Cerebellar nuclear complex (tissue), 1 donor: ENCODE results near the gene PECR.

ENCODE experiments used
- DNase-seq, 2 experiments: peaks; one replicate each; lab custom pipeline; 2025; lab: John Stamatoyannopoulos, UW

PECR gene

DNA sequence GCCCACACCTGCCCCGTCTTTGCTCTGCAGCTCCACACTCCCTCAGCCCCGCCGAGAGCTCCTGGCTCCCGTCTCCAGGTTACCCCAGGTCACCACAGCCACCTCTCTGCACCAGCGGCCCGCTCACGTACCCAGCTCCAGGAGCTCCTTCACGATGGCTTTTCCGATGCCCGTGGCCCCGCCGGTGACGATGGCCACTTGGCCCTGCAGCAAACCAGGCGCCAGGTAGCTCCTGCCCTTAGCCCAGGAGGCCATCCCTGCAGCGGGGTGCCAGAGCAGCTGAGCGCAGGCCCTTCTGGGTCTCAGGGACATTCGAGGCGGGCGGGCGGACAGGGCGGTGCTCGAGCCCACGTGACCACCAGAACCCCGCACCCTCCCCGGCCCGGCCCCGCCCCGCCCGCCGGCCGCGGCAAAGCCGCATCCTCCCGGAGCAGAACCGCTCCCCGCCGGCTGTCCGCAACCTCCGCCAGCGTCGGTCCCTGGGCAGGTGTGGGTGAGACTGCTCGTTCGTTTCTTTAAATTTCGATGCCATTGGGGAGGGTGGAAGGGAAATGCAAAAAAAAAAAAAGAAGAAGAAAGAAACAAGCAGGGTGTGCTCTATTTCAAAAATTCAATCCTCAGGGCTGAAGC lies at the start of gene PECR, which contains the start of gene TMEM169:
TSS of gene PECR (minus strand) at position 323 of the 630 bp plus-strand sequence. CDS start at position 255, 68 bp downstream.
TSS of gene TMEM169 (plus strand) at position 433 of the 630 bp plus-strand sequence. CDS start 14,045 bp downstream, outside the sequence.
- peak; percentile 20 to 62 for DNase-seq

DNA sequence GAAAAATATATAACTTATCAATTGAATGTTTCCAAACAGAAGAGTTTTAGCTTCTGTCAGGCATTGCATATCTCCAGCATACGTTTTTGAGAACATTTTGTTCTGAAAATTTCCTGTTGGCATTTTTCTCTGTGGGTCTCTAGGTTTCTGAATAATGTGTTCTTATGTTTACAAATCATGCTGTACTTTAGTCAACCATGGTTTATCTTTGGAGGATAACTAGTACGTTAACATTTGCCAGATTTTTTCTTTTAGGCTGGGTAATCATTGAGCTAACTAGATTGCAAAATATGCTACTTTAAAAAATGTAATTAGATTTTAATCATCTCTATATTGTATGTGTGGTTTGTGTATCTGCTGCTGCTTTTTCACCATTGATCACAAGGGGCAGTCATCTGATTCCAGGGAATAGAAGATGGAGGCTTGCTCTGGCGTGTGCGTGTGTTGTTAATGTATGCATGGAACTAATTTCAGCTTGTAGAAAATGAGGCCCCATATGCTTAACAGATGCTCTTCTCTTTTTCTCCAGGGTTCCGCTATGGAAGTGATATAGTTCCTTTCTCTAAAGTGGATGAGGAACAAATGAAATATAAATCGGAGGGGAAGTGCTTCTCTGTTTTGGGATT lies 48.9 kb upstream of the PECR start:
- no peak for DNase-seq

DNA sequence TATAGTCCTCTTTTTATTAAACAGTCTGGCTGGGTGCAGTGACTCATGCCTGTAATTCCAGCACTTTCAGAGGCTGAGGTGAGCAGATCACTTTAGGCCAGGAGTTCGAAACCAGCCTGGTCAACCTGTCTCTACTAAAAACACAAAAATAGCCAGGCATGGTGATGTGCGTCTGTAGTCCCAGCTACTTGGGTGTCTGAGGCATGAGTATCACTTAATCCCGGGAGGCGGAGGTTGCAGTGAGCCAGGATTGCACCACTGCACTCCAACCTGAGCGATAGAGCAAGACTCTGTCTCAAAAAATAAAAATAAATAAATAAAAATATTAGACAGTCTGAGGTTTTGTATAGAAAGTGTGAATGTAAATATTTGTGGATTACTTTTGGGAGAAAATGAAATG lies 45.3 kb upstream of the PECR start:
- DNase-seq: no peak

DNA sequence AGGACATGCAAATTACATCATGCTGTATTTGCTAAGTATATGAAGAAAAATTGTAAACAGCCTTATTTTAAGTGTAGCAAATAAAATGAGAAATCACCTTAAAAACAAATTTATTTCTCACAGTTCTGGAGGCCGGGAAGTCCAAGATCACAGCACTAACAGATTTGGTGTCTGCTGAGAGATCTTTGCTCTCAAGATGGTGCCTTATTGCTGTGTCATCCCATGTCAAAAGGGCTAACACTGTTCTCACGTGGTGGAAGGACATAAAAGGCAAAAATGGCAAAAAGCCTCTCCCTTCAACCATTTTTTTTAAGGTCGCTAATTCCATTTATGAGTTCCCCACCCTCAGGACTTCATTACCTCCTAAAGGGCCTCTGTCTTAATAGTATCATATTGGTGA lies 39.6 kb upstream of the PECR start:
- no peak for DNase-seq

DNA sequence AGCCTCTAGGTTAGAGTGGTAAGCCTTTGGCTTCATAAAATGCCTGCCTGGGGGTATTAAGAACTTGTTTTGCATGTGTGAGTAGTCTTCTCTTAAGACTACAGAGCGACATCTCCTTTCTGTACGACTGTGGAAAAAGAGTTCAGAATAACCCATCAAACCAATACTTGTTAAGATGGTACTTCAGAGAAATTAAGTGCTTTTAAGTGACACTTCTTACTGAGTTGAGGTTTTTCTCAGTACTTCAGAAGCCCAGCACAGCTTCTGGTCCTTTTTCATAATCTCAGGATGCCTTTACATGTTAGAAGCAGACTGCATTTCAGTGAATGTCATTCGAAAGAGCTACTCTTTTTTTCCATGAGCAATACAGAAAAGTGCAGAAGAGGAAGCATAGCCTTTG lies 38.4 kb upstream of the PECR start:
- no peak for DNase-seq

DNA sequence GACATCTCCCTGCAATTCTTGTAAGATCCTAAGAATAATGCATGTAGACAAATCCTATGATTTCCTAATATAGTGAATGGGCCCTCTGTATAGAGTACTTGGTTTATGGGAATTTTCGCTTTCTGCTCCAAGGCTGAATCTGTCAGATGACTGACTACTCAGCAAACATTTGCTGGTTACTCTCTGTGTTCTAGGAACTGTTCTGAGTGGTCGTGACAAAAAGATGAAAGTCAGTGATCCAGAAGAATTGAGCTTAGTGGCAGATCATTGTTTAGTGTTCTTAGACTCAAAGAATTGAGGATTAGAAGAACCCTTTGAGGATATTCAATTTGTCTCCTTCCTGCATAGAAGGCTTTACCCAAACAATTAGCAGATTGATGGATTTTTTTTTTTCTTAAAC lies 37.5 kb upstream of the PECR start:
- DNase-seq: no peak

DNA sequence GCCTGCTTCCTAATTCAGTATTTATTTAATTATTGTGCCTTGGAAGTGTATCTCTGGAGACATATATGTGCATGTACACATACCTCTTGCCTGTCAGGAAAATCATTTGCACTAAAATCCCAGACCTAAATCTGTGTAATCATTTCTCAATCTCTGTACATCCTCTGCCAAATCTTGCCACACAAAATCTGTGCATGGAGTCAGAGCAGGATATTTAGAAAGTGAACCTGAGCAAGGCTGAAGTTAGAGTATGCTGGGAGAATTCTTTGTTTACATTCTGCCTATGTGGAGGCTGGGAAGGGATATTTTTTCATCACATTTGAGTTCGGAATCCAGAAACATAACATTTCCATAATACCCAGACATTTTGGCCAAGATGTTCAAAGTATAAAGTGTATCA lies 36.9 kb upstream of the PECR start:
- no peak for DNase-seq

DNA sequence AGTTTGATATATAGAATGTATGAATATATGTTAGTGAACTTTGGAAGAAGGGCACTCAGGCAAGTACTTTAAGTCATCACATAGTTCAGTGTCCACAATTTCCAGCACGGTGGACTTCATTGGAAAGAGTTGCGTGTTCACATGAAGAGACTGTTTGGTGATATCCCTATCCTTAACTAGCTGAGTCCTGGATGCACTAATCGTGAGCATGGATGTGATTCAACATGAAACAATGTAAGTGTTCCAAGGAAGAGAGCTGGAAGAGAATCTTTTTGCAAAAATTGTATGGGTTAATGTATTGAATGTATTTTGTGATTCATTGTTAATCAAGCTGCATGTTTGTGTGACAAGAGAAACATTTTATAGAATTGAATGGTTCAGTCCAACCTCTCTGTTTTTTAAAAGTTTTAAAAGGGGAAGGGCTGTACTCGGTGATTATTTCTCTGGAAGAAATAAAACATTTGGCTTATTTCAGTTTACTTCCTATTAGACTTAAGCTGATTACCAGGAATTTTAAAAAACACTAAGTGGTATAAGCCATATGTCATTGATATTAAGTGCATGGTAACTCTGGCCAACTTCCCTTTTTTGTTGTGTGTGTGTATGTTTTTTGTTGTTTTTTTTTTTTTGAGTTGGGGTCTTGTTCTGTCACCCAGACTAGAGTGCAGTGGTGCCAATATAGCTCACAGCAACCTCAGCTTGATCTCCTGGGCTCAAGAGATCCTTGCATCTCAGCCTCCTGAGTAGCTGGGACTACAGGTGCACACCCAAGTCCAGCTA lies 36.1 kb upstream of the PECR start:
- DNase-seq: no peak

DNA sequence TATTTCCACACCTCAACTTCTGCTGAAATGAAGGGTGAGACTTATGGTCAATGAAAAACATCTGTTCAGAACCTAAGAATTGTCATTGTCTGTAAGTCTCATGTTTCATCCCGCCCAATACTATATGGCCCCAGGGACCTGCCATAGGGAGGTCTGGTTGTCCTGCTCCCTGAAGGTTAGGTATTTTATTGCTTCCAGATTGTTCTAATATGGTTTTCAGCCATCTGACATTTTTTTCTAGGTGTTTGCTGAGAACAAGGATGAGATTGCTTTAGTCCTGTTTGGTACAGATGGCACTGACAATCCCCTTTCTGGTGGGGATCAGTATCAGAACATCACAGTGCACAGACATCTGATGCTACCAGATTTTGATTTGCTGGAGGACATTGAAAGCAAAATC lies 34.8 kb upstream of the PECR start:
- no peak for DNase-seq

DNA sequence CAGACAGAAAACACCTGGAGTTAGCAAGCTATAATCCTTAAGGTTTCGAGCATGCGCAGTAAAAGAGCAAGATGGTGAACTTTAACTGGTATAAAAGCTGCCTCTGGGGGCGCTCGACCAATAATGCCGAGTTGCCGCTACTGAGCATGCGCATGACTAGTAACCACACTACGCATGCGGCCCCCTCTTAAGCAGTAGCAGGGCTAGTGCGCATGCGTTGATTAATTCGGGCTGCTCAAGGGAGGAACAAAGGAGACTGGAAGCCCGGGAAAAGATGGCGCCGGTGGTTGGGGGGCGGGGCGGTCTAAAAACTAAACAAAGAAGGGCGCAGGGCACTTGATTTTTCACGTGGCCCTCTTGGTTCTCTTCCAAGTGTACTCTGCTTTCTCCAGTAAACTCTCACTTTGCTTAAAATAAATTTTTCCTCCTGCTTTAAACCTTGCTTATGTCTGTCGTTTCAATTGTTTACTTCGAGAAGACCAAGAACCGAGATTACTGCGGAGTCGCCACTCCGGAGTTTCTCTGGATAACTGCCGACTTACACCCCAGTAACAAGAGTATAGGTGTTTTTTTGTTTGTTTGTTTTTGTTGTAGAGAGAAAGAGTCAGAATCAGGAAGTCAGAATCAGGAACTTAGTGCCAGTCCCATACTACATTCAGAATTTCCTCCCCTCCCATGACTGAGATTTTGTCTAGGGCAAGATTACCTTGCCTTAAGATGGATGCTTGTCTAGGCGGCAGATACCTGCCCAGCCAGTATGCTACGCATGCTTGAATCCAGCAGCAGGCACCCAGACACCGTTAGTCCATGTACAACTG lies 33.3 kb upstream of the PECR start:
- peak; percentile 15 to 80 for DNase-seq

DNA sequence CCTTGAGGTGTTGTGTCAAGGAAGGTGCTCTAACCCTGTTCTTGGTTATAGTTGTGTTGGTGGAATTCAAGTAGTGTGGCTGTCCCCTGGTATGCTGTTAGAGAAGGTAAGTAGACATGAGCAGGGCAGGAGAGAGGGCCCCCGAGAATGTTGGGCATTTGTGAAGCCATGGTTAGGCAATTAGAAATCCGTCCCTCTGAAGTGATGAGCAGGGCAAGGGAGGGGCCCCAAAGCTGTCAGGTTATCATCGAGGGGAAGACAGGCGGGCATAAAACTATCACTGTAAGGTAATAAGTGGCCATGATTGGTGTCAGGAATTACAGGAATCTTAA lies 32.7 kb upstream of the PECR start:
- no peak for DNase-seq

DNA sequence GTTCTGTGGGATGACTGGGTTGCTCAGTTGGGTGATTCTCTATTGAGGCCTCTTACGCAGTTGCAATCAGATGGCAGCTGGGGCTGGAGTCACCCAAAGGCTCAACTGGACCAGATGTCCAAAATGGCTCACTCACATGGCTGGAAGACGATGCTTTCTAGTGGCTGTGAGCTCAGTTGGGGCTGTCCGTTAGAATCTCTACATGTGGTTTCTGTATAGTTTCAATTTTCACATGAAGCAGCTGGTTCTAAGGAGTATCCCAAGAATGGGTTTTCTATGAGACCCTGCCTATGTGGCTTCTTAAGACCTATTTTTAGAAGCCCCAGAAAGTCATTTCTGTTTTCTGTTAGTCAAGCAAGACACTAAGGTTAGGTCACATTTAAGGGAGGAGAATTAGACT lies 32.0 kb upstream of the PECR start:
- DNase-seq: no peak

DNA sequence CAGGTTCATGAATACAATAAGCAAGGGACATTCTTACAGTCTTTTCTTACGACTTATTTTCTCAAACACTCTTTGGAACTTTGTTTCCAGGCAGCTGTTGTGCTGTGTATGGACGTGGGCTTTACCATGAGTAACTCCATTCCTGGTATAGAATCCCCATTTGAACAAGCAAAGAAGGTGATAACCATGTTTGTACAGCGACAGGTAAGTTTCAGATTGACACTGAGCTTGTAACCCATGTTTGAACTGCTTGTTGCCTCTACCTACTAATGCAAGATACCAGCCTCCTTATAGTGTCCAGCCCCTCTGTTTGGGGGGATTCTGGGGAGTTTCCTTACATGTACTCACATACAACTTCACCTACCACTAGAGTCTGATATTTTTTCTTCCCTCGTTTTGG lies 31.3 kb upstream of the PECR start:
- no peak for DNase-seq

DNA sequence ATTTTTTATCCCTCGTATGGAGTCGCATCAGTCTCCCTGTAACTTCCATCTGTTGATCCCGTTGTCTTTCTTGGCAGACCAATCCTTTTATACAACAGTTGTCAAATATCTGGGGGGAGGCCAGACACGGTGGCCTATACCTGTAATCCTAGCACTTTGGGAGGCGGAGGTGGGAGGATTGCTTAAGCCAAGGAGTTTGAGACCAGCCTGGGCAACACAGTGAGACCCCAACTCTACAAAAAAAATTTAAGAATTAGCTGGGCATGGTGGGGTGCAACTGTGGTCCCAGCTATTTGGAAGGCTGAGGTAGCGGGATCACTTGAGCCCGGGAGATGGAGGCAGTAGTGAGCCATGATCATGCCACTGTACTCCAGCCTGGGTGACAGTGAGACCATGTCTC lies 29.5 kb upstream of the PECR start:
- DNase-seq: no peak

DNA sequence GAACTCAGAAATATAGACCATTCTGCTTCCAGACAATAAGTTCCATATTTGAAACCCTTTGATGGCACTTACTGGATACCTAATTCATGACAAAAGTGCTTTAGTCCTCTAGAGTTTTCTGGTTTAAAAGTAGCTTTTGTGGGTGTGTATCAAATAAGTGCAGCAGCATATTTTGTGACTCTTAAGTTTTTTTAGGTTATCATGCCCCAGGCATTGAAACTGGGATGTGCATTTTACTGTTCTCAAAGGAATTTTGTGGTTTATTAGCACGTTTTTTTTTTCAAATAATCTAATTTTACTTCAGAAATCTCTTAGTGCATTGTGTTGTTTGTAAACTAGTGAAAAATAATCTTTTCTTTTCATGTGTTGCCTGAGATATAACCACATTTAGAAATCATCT lies 29.0 kb upstream of the PECR start:
- DNase-seq: no peak

DNA sequence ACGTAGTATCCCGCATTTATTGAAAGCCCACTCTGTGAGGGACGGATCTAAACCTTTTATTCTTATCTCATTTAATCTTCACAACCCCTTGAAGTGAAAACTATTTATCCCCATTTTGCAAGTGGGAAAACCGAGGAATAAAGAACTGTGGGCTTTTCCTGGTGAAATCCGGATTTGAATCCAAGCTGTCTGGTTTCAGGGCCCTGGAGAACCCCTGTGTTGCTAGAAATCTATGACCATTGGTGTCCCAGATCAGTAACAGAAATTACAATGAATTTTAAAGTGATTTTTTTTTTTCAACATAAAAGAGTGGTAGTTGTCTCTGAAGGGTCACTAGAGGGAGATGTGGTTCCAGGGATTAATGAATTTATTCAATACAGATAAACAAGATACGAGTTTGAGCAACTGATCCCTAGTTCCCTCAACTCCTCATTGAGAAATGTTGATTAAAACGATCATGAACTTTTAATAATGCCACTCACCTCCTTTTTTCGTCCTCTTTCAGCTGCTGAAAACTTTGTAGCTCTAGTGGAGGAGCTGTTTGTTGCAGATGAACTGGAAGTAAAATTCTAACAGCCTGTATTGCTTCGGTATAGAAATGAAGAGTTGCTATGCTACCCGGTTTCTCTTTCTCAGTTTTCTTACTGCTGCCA lies 28.5 kb upstream of the PECR start:
- no peak for DNase-seq

DNA sequence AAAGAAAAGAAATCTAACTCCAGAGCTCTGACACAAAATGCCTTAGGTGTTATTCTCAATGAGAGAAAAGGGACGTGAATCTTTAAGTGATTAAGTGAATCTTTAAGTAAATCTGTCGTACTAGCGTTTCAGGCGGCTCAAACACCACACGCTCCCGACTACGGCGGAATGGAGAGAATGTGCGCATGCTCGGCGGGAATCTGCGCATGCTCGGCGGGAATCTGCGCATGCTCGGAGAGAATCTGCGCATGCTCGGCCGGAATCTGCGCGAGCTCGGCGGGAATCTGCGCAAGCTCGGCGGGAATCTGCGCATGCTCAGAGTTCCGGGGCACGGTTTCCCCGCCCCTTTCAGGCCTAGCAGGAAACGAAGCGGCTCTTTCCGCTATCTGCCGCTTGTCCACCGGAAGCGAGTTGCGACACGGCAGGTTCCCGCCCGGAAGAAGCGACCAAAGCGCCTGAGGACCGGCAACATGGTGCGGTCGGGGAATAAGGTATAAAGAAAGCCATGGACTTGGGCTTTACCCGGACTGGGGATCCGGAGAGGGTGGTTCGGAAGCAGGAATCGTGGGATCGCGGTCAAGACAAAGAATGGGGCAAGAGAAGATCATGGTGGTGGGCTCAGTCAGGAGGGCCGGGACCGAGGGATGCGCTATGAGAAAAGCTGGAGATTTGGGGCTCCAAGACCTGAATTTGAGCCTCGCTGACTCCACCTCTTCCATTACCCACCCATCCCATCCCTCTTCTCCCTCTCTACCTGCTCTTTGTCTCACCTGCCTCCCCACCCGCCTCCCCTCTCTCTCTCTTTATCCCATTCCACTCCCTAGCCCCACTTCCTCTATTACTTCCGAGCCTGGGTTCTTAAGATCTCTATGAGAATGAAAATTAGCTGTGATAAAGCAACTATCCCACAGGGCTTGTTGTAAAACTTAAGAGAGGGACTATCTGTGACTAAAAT lies 27.6 kb upstream of the PECR start, which contains the start of gene XRCC5:
TSS of gene XRCC5 (plus strand) at position 382 of the 955 bp plus-strand sequence. CDS start at position 471, 89 bp downstream.
- DNase-seq: peak; percentile 45 to 51

DNA sequence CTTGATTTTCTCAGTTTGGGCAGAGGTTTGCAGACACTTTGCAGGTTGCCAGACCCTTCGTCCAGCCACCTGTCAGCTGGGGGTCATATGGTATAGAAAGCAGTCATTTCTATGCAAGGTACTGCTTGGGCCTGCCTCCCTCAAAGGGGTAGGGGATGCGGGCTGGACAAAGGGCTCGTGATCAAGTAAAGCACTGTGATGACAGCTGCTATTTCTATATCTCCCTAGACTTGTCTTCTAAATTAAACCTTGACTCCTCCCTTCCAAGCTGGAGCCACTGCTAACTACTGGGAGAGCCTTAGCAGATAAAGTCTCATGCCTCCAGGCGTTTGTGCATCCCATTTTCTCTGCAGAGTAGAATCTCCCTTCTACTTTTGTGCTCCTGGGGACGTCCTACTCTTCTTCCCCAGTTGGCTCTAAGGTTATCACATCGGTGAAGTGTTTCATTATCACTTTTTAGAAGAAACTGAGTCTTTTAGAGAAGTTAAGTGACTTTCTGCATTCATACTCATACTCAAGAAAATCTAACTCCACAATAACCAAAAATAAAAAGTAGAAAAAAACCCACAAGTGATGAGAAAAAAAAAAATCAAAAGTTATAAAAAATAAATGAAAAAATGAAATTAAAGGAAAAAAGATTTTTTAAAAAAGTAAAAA lies 26.8 kb upstream of the PECR start:
- no peak for DNase-seq

DNA sequence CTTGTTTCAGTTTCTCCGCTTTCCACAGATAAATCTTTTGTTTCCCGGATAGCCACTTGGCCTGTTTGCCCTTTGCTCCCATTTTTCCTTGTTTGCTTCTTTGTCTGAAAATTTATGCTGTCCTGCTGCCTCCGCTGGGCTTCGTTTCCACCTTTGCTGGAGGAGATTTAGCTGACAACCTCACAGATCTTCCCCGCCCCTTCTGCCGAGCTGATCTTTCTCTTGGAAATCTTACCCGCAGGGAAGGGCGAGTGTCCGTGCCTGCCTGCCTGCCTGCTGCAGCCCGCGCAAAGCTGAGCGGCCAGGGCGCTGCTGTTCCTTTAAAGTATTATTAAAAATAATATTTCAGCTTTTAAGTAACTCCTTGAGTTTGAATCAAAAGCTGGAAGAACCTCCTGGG lies 26.2 kb upstream of the PECR start:
- DNase-seq: no peak

DNA sequence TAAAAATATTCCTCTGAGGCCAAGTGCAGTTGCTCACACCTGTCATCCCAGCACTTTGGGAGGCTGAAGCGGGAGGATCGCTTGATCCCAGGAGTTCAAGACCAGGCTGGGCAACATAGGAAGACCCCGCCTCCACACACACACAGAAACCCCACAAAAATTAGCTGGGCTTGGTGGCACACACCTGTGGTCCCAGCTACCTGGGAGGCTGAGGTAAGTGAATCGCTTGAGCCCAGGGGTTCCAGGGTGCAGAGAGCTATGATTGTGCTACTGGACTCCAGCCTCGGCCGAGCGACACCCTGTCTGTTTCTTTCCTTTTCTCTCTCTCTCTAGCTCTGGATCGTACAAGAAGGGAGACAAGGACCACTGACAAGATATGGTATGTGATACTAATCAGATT lies 25.7 kb upstream of the PECR start:
- DNase-seq: no peak
